HG03521 (cell line): Measurements from ENCODE around the gene PDCD6IP.
"Not testable (repeated sequence)": the region's sequence is repeated elsewhere in the genome, so short reads cannot be mapped to it uniquely, and the experiment has no call there.

Experiments used
- ATAC-seq: cut with Tn5 transposase; IDR thresholded peaks from one replicate; pipeline ENCODE4 v1.9.1; 2021; ENCODE audit warnings: mild to moderate bottlenecking, moderate library complexity; ENCODE audit not compliant: unreplicated experiment

Gene PDCD6IP

GRCh38 chr3:33792167-33792892 lies 6.1 kb upstream of the PDCD6IP start:
- no peak for ATAC-seq

- no peak for ATAC-seq
Observed at GRCh38 chr3:33795131-33795530, 3.3 kb upstream of the PDCD6IP start.

- no peak for ATAC-seq
Observed at GRCh38 chr3:33795856-33796536, 2.4 kb upstream of the PDCD6IP start.

- peak; percentile 45 for ATAC-seq
Observed at GRCh38 chr3:33798113-33798417, 365 bp upstream of the PDCD6IP start.

GRCh38 chr3:33799202-33799551 lies 747 bp downstream of the PDCD6IP start:
- ATAC-seq = no peak

GRCh38 chr3:33803252-33803651 lies 4.8 kb downstream of the PDCD6IP start:
- no peak for ATAC-seq

GRCh38 chr3:33803894-33804526 lies 5.6 kb downstream of the PDCD6IP start:
- ATAC-seq = no peak

GRCh38 chr3:33807191-33807590 lies 8.8 kb downstream of the PDCD6IP start:
- no peak for ATAC-seq

GRCh38 chr3:33808559-33808958 lies 10.1 kb downstream of the PDCD6IP start:
- ATAC-seq = no peak

- no peak for ATAC-seq
Observed at GRCh38 chr3:33810545-33810944, 12.1 kb downstream of the PDCD6IP start.

GRCh38 chr3:33821989-33822388 lies 23.6 kb downstream of the PDCD6IP start:
- ATAC-seq = no peak

- no peak for ATAC-seq
Observed at GRCh38 chr3:33823821-33824220, 25.4 kb downstream of the PDCD6IP start.

- ATAC-seq = no peak
Observed at GRCh38 chr3:33825111-33825510, 26.7 kb downstream of the PDCD6IP start.

GRCh38 chr3:33826206-33826605 lies 27.8 kb downstream of the PDCD6IP start:
- no peak for ATAC-seq

- ATAC-seq = no peak
Observed at GRCh38 chr3:33826688-33827087, 28.3 kb downstream of the PDCD6IP start.

GRCh38 chr3:33829720-33830119 lies 31.3 kb downstream of the PDCD6IP start:
- no peak for ATAC-seq

- ATAC-seq = no peak
Observed at GRCh38 chr3:33831053-33831452, 32.6 kb downstream of the PDCD6IP start.

- ATAC-seq = no peak
Observed at GRCh38 chr3:33833408-33834095, 35.1 kb downstream of the PDCD6IP start.

GRCh38 chr3:33834096-33834453 lies 35.6 kb downstream of the PDCD6IP start:
- ATAC-seq = no peak

- not testable (repeated sequence) for ATAC-seq
Observed at GRCh38 chr3:33837182-33837581, 38.8 kb downstream of the PDCD6IP start.

GRCh38 chr3:33839283-33839682 lies 40.9 kb downstream of the PDCD6IP start:
- no peak for ATAC-seq

GRCh38 chr3:33840179-33840578 lies 41.7 kb downstream of the PDCD6IP start:
- ATAC-seq = no peak
